ENCODE data around the gene SPTSSB. TPM values are rescaled to one million over a fixed set of nuclear protein-coding genes. Genes with fewer than 3 reads are reported as not detected.

SPTSSB gene
- total RNA-seq, 1 donor from 2014 or later: not detected

GRCh38 chr3:161342629-161343028 lies 28.7 kb downstream of the SPTSSB start:
- TF ChIP-seq CTCF (IDR thresholded peaks at IDR 0.05): no peak
- Mint-ChIP-seq H3K4me3 (ENCODE audit: unreplicated experiment) (no peak overlapping the region), H3K27ac (ENCODE audit: unreplicated experiment) (no peak overlapping the region), H3K9me3 (ENCODE audit: unreplicated experiment) (no peaks in the 10 kb centered on the region), H3K27me3 (ENCODE audit: unreplicated experiment) (peaks cover 28% of the 10 kb centered on the region), H3K4me1 (ENCODE audit: unreplicated experiment) (peaks cover 18% of the 10 kb centered on the region), H3K36me3 (ENCODE audit: unreplicated experiment) (no peaks in the 10 kb centered on the region)
- no peak for DNase-seq (ENCODE audit: extremely low spot score, unreplicated experiment)

- peaks cover 38% of the 10 kb centered on the region for H3K27me3 Mint-ChIP-seq (ENCODE audit: unreplicated experiment)
- no peak for TF ChIP-seq CTCF (IDR thresholded peaks at IDR 0.05)
- peaks cover 18% of the 10 kb centered on the region for H3K4me1 Mint-ChIP-seq (ENCODE audit: unreplicated experiment)
- no peaks in the 10 kb centered on the region for H3K36me3 Mint-ChIP-seq (ENCODE audit: unreplicated experiment)
- no peak overlapping the region for H3K4me3 Mint-ChIP-seq (ENCODE audit: unreplicated experiment)
- no peaks in the 10 kb centered on the region for H3K9me3 Mint-ChIP-seq (ENCODE audit: unreplicated experiment)
- no peak for DNase-seq (ENCODE audit: extremely low spot score, unreplicated experiment)
- no peak overlapping the region for H3K27ac Mint-ChIP-seq (ENCODE audit: unreplicated experiment)
Measured at GRCh38 chr3:161339517-161340500, 31.5 kb downstream of the SPTSSB start.

GRCh38 chr3:161337311-161337710 lies 34.0 kb downstream of the SPTSSB start:
- H3K27me3 Mint-ChIP-seq (ENCODE audit: unreplicated experiment): peaks cover 41% of the 10 kb centered on the region
- DNase-seq (ENCODE audit: extremely low spot score, unreplicated experiment): no peak
- peaks cover 5% of the 10 kb centered on the region for H3K4me1 Mint-ChIP-seq (ENCODE audit: unreplicated experiment)
- no peaks in the 10 kb centered on the region for H3K9me3 Mint-ChIP-seq (ENCODE audit: unreplicated experiment)
- H3K27ac Mint-ChIP-seq (ENCODE audit: unreplicated experiment): no peak overlapping the region
- TF ChIP-seq CTCF (IDR thresholded peaks at IDR 0.05): no peak
- no peaks in the 10 kb centered on the region for H3K36me3 Mint-ChIP-seq (ENCODE audit: unreplicated experiment)
- no peak overlapping the region for H3K4me3 Mint-ChIP-seq (ENCODE audit: unreplicated experiment)

GRCh38 chr3:161336661-161337060 lies 34.7 kb downstream of the SPTSSB start:
- H3K27me3 Mint-ChIP-seq (ENCODE audit: unreplicated experiment): peaks cover 37% of the 10 kb centered on the region
- H3K4me3 Mint-ChIP-seq (ENCODE audit: unreplicated experiment): no peak overlapping the region
- H3K4me1 Mint-ChIP-seq (ENCODE audit: unreplicated experiment): peaks cover 5% of the 10 kb centered on the region

More at GRCh38 chr3:161336661-161337060, 34.7 kb downstream of the SPTSSB start:
- TF ChIP-seq CTCF (IDR thresholded peaks at IDR 0.05): no peak
- Mint-ChIP-seq H3K9me3 (ENCODE audit: unreplicated experiment) (no peaks in the 10 kb centered on the region), H3K36me3 (ENCODE audit: unreplicated experiment) (no peaks in the 10 kb centered on the region), H3K27ac (ENCODE audit: unreplicated experiment) (no peak overlapping the region)
- DNase-seq (ENCODE audit: extremely low spot score, unreplicated experiment): no peak
